Measurements from ENCODE around the gene RDX.

- TF ChIP-seq, protein P1, sequence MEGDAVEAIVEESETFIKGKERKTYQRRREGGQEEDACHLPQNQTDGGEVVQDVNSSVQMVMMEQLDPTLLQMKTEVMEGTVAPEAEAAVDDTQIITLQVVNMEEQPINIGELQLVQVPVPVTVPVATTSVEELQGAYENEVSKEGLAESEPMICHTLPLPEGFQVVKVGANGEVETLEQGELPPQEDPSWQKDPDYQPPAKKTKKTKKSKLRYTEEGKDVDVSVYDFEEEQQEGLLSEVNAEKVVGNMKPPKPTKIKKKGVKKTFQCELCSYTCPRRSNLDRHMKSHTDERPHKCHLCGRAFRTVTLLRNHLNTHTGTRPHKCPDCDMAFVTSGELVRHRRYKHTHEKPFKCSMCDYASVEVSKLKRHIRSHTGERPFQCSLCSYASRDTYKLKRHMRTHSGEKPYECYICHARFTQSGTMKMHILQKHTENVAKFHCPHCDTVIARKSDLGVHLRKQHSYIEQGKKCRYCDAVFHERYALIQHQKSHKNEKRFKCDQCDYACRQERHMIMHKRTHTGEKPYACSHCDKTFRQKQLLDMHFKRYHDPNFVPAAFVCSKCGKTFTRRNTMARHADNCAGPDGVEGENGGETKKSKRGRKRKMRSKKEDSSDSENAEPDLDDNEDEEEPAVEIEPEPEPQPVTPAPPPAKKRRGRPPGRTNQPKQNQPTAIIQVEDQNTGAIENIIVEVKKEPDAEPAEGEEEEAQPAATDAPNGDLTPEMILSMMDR (IDR thresholded peaks at IDR 0.05), result no peak
- TF ChIP-seq POLR2A (IDR thresholded peaks at IDR 0.05), result no peak
These were observed 15.6 kb upstream of the RDX start for GRCh38 chr11:110311783-110312579.

Data from lower leg skin (tissue), 3 donors.